Breast epithelium (tissue), 4 donors: Measurements from ENCODE around the gene PIN1. TPM values are rescaled to one million over a fixed set of nuclear protein-coding genes. Genes with fewer than 3 reads are reported as not detected.

ENCODE experiments used
- DNase-seq, 2 donors: peaks; one replicate each; pipeline ENCODE4 v3.0.0-alpha.2; 2019; ENCODE audit warnings: low spot score in 2 of 2
- H3K27ac ChIP-seq, 2 donors: fragments of 200-600 bp; sonication (generic) in 1 of 2; one replicate each; pipeline ENCODE4 v1.5.1; 2016 to 2019; ENCODE audit warnings: mild to moderate bottlenecking in 1 of 2
- H3K27me3 ChIP-seq, 2 donors: fragments of 200-600 bp; sonication (generic) in 1 of 2; one replicate each; pipeline versions ENCODE4 v1.5.1 to v1.6.0; 2017 to 2019; ENCODE audit warnings: control low read depth in 1 of 2, mild to moderate bottlenecking in 1 of 2
- H3K36me3 ChIP-seq: fragments of 200-600 bp; one replicate; pipeline ENCODE4 v1.5.1; 2019
- H3K4me1 ChIP-seq, 2 donors: fragments of 200-600 bp; sonication (generic); one replicate each; pipeline ENCODE4 v1.5.1; 2016 to 2019; ENCODE audit warnings: control low read depth in 1 of 2
- H3K4me3 ChIP-seq, 3 donors: fragments of 200-600 bp; sonication (generic); 1 replicate in 2 of 3; 2 replicates in 1 of 3; pipeline ENCODE4 v1.5.1; 2016 to 2019; ENCODE audit warnings: mild to moderate bottlenecking in 3 of 3, moderate library complexity in 2 of 3
- H3K9me3 ChIP-seq, 2 donors: fragments of 200-600 bp; sonication (generic) in 1 of 2; one replicate each; pipeline ENCODE4 v1.5.1; 2016 to 2019; ENCODE audit warnings: control low read depth in 1 of 2
- CTCF ChIP-seq, 3 donors: fragments of 450-650 bp; IDR thresholded peaks; one replicate each; pipeline ENCODE4 v1.5.1; 2016 to 2017; ENCODE audit warnings: antibody characterized with exemption in 3 of 3, mild to moderate bottlenecking in 3 of 3, moderate library complexity in 3 of 3
- POLR2A ChIP-seq: fragments of 450-650 bp; IDR thresholded peaks from one replicate; pipeline ENCODE4 v1.6.1; 2016; ENCODE audit warnings: antibody characterized with exemption, mild to moderate bottlenecking, moderate library complexity
- POLR2AphosphoS5 ChIP-seq, 3 donors: sonication (generic); formaldehyde crosslinking; IDR thresholded peaks; one replicate each; pipeline ENCODE4 v1.6.1; 2017; ENCODE audit warnings: antibody characterized with exemption in 3 of 3
- intact Hi-C: fragments of 100-400 bp; cut with DNase I; formaldehyde crosslinking; loops from one replicate; pipeline ENCODE4 v1.15.1; 2023; ENCODE audit warnings: low total_unique reads
- total RNA-seq, 3 donors: library from RNA; depleted of rRNA; stranded (reverse); fragments of >200 nt; gene quantifications; one replicate each; pipeline ENCODE4 v1.1.0, GENCODE V29; 2016

Gene PIN1
- total RNA-seq, 3 donors from 2014 or later, result 71.3 to 114 (median 73.4) TPM

DNA sequence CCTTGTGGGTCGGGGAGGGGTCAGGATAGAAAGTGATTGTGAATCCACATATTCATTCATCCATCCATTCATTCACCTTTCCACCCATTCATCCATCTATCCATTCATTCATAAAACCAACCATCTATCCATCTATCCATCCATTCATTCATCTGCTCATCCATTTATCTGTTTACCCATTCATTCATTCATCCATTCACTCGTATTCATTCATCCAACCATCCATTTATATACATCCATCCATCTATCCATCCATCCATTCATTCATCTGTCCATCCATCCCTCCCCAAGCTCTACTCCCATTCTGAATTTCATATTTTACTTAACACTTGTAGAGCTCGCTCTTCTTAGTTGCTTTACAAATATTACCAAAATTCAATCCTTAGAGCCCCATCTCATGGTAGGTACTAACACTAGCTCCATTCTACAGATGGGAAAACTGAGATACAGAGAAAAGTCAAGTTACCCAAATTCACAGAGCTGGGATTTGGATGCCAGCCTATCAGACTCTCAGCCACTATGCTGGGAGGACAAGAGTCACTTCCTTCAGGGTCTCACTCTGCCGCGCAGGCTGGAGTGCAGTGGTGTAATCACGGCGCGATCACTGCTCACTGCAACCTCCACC is 37.6 kb downstream of the PIN1 start:
- Histone ChIP-seq H3K4me1 (no peaks in the 10 kb centered on the region), H3K27me3 (no peaks in the 10 kb centered on the region), H3K36me3 (no peaks in the 10 kb centered on the region), H3K4me3 (no peak overlapping the region), H3K27ac (no peak overlapping the region), H3K9me3 (no peaks in the 10 kb centered on the region)
- intact Hi-C loops, result no loop called here
- DNase-seq, result no peak
- TF ChIP-seq POLR2A (no peak), CTCF (IDR thresholded peaks at IDR 0.05) (no peak), POLR2AphosphoS5 (IDR thresholded peaks at IDR 0.05) (no peak)

GRCh38 chr19:9875031-9875627 is 40.0 kb downstream of the PIN1 start:
- Histone ChIP-seq H3K4me1 (no peaks in the 10 kb centered on the region), H3K4me3 (no peak overlapping the region), H3K27ac (no peak overlapping the region), H3K9me3 (no peaks in the 10 kb centered on the region), H3K36me3 (no peaks in the 10 kb centered on the region), H3K27me3 (no peaks in the 10 kb centered on the region)
- TF ChIP-seq POLR2AphosphoS5 (IDR thresholded peaks at IDR 0.05) (no peak), CTCF (IDR thresholded peaks at IDR 0.05) (no peak), POLR2A (no peak)
- intact Hi-C loops, result no loop called here
- DNase-seq, result no peak

DNA sequence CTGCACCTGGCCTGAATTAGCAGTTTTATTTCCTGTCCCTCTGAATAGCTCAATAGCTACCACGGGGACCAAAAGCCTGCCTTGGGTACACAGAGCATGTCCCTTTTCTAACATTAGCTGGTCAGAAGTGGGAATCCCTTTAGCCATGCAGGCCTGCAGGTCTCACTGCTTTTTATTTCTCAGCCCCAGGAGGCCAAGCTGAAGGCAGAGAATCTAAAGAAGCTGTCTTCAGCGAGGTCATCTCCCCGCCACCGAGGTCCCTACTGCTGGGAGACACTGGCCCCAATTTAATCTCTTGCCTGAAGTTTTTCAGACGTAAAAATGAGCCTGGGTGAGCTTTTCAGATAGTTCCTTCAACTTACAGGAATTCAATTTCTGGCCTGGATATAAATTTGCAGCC is 40.7 kb downstream of the PIN1 start:
- Histone ChIP-seq H3K9me3 (no peaks in the 10 kb centered on the region), H3K27ac (no peak overlapping the region), H3K4me3 (no peak overlapping the region), H3K4me1 (no peaks in the 10 kb centered on the region), H3K36me3 (no peaks in the 10 kb centered on the region), H3K27me3 (no peaks in the 10 kb centered on the region)
- intact Hi-C loops, result no loop called here
- TF ChIP-seq POLR2A (no peak), POLR2AphosphoS5 (IDR thresholded peaks at IDR 0.05) (no peak), CTCF (IDR thresholded peaks at IDR 0.05) (no peak)
- no peak for DNase-seq

- H3K36me3 ChIP-seq, result no peaks in the 10 kb centered on the region
- no peaks in the 10 kb centered on the region for H3K9me3 ChIP-seq
- intact Hi-C loops, result no loop called here
- H3K27me3 ChIP-seq, result no peaks in the 10 kb centered on the region
- H3K4me1 ChIP-seq, result no peaks in the 10 kb centered on the region
- no peak overlapping the region for H3K27ac ChIP-seq
- DNase-seq, result no peak
- H3K4me3 ChIP-seq, result no peak overlapping the region
- no peak for TF ChIP-seq POLR2A
- no peak for TF ChIP-seq POLR2AphosphoS5 (IDR thresholded peaks at IDR 0.05)
- no peak for TF ChIP-seq CTCF (IDR thresholded peaks at IDR 0.05)
These were observed 42.8 kb downstream of the PIN1 start for GRCh38 chr19:9877780-9878510.
